A673 (cell line): ENCODE data around the gene LCA5L. TPM values are rescaled to one million over a fixed set of nuclear protein-coding genes. Genes with fewer than 3 reads are reported as not detected.

Experiments used
- BruUV-seq: library from RNA; stranded (reverse); fragments of 400-500 nt; replicated peaks from 2 replicates; lab custom pipeline; 2021; lab: Mats Ljungman, UMichigan
- CTCF ChIA-PET: fragments of 300-600 bp; sonication (Branson Sonifier 250); formaldehyde crosslinking; loops from one replicate; lab custom pipeline; 2022; ENCODE audit warnings: antibody characterized with exemption; lab: Charles Lee
- POLR2A ChIA-PET: fragments of 300-600 bp; sonication (Branson Sonifier 250); formaldehyde crosslinking; loops from one replicate; lab custom pipeline; 2022; ENCODE audit warnings: antibody characterized with exemption; ENCODE audit not compliant: low non-redundant PET; lab: Charles Lee
- DNase-seq: peaks from one replicate; pipeline ENCODE4 v3.0.0-alpha.2; 2015; ENCODE audit warnings: low spot score
- H3K27ac ChIP-seq: fragments of 200-600 bp; sonication (generic); 2 replicates; pipeline ENCODE4 v1.5.1; 2016; ENCODE audit warnings: mixed run types, low read depth, mild to moderate bottlenecking, mixed read lengths, antibody characterized with exemption, low read length; ENCODE audit not compliant: poor library complexity, severe bottlenecking
- H3K27me3 ChIP-seq: fragments of 200-600 bp; sonication (generic); replicated peaks from 2 replicates; pipeline ENCODE4 v1.6.1; 2017; ENCODE audit warnings: mixed run types, low read depth, mild to moderate bottlenecking, mixed read lengths, antibody characterized with exemption, low read length; ENCODE audit not compliant: insufficient read depth, poor library complexity
- H3K36me3 ChIP-seq: fragments of 200-600 bp; sonication (generic); 2 replicates; pipeline ENCODE4 v1.6.1; 2016; ENCODE audit warnings: mixed run types, mild to moderate bottlenecking, mixed read lengths, antibody characterized with exemption, low read length; ENCODE audit not compliant: insufficient read depth, poor library complexity, severe bottlenecking
- H3K4me1 ChIP-seq: fragments of 200-600 bp; sonication (generic); 2 replicates; pipeline ENCODE4 v1.6.1; 2017; ENCODE audit warnings: mixed run types, mild to moderate bottlenecking, mixed read lengths, antibody characterized with exemption, low read length; ENCODE audit not compliant: insufficient read depth, poor library complexity, severe bottlenecking
- H3K4me3 ChIP-seq: fragments of 200-600 bp; sonication (generic); 2 replicates; pipeline ENCODE4 v1.5.1; 2016; ENCODE audit warnings: low read depth, mixed run types, mild to moderate bottlenecking, mixed read lengths, low read length; ENCODE audit not compliant: poor library complexity, severe bottlenecking
- H3K9me3 ChIP-seq: fragments of 200-600 bp; sonication (generic); 2 replicates; pipeline ENCODE4 v1.6.1; 2016; ENCODE audit warnings: mixed run types, low read depth, mild to moderate bottlenecking, mixed read lengths, antibody characterized with exemption, low read length; ENCODE audit not compliant: poor library complexity, severe bottlenecking
- EZH2 ChIP-seq: fragments of 200-600 bp; sonication (generic); IDR thresholded peaks from 2 replicates; pipeline ENCODE4 v1.6.1; 2017; ENCODE audit warnings: borderline replicate concordance, low read depth, mild to moderate bottlenecking, mixed read lengths, antibody characterized with exemption, low read length; ENCODE audit not compliant: poor library complexity, severe bottlenecking
- intact Hi-C: fragments of 100-400 bp; cut with micrococcal nuclease; formaldehyde crosslinking; loops from one replicate; pipeline ENCODE4 v1.10.0; 2022; ENCODE audit not compliant: unreplicated experiment
- microRNA-seq: library from miRNA; unstranded; fragments of <30 nt; microRNA quantifications from one replicate; pipeline ENCODE4 v1.2.0, GENCODE V29; 2021
- total RNA-seq: library from RNA; stranded (reverse); gene quantifications from 2 replicates; pipeline ENCODE4 v1.2.3, GENCODE V29; 2021
- TF ChIP-seq, protein P1 (sequence below): fragments of 300-800, 200-600 bp; sonication (generic); conservative IDR thresholded peaks from 2 replicates; pipeline ENCODE4 v1.5.1; 2017; ENCODE audit warnings: low read depth, mild to moderate bottlenecking, antibody characterized with exemption, low read length, moderate library complexity, mixed read lengths

The LCA5L gene
- total RNA-seq, 1 experiment from 2014 or later: 0.69 TPM

DNA sequence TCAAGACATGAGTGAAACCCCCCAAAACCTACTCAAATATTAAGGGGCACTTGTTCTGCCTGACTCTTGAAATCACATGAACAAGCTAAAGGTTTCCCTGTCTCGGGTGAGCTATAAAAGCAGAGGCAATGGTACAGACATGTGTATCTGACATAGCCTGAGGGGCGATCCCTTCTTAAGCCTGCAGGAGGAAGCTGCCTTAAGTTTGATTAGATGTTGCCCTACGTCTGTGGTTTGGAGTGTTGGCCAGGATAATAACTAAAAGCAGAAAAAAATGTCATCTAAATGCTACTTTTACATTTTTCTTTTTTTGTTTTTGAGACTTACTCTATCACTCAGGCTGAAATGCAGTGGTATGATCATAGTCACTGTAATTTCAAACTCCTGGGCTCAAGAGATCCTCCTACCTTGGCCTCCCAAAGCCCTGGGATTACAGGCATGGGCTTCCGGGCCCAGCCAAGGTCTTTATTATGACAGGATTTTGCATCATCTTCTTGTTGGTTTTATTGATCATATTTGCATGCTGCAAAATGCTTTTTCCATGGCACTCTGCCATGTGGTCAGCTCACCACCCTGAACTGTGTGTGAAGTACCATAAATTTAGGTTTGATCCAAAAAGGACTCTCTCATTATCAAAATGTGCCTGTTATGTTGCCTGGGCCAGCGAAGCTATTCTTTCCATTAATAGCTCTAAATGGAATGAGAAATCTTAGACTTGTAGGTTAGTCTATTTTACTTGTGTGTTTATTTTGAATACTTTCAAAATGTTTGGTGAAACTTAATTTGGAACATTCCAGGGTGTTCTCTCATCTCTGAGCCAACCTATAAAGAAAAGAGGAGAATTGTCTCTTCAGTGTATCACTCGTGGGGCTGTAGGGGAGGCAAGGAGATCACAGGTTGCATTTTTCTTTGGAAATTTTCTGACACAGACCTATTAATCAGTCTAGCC is 81.7 kb downstream of the LCA5L start:
- Histone ChIP-seq H3K27ac (no peak overlapping the region), H3K9me3 (no peaks in the 10 kb centered on the region), H3K36me3 (no peaks in the 10 kb centered on the region), H3K27me3 (no peaks in the 10 kb centered on the region), H3K4me1 (no peaks in the 10 kb centered on the region), H3K4me3 (no peak overlapping the region)
- intact Hi-C loops: no loop called here
- CTCF ChIA-PET: interaction anchor here (0.5 kb wide), 1 partner anchor 10 kb away, joined by 3 read pairs; no protein-coding TSS in a partner anchor
- POLR2A ChIA-PET: no interaction called here
- no peak for DNase-seq
- TF ChIP-seq, protein P1, sequence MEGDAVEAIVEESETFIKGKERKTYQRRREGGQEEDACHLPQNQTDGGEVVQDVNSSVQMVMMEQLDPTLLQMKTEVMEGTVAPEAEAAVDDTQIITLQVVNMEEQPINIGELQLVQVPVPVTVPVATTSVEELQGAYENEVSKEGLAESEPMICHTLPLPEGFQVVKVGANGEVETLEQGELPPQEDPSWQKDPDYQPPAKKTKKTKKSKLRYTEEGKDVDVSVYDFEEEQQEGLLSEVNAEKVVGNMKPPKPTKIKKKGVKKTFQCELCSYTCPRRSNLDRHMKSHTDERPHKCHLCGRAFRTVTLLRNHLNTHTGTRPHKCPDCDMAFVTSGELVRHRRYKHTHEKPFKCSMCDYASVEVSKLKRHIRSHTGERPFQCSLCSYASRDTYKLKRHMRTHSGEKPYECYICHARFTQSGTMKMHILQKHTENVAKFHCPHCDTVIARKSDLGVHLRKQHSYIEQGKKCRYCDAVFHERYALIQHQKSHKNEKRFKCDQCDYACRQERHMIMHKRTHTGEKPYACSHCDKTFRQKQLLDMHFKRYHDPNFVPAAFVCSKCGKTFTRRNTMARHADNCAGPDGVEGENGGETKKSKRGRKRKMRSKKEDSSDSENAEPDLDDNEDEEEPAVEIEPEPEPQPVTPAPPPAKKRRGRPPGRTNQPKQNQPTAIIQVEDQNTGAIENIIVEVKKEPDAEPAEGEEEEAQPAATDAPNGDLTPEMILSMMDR: no peak
- TF ChIP-seq EZH2: no peak
- BruUV-seq: no TSS peak

DNA sequence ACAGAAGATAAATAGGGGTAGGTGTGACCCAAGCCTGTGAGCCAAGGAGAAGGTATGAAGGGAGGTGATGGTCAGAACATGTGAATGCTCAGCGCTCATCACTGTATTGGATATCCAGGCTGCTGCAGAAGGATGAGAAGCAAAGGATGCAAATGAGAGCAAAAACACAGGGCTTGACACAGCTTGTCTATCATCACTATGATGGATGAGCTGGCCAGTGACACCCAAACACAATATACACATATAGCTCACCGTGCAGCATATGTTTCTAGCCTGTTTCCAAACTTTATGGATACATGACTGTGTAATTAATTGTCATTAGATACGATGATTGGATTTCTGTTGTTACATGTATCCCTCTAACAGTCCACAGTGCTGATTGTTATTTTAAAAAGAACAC is 82.8 kb downstream of the LCA5L start:
- ChIA-PET POLR2A (no interaction called here), CTCF (no interaction called here)
- Histone ChIP-seq H3K27me3 (no peaks in the 10 kb centered on the region), H3K4me1 (no peaks in the 10 kb centered on the region), H3K27ac (no peak overlapping the region), H3K4me3 (no peak overlapping the region), H3K9me3 (no peaks in the 10 kb centered on the region), H3K36me3 (no peaks in the 10 kb centered on the region)
- DNase-seq: no peak
- BruUV-seq: no TSS peak
- TF ChIP-seq EZH2: no peak
- TF ChIP-seq, protein P1: no peak
- intact Hi-C loops: no loop called here

DNA sequence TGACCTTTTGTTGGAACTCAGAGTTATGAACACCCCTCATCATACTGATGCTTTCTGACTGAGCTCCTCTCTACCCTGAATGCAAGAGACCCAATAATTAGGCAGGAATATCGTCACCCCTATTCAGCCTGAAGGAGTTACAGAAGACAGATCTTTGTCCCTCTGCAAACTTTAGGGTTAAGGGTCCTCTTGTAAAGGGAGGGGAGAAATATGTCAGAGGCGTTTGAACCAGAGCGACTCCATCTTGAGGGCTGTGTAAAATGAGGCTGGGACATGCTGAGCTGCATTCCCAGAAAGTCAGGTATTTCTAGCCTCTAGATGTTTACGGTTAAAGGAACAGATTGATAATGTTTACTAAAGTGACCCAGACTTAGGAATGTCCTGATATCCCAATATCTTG is 86.2 kb downstream of the LCA5L start:
- Histone ChIP-seq H3K4me1 (no peaks in the 10 kb centered on the region), H3K27ac (no peak overlapping the region), H3K36me3 (no peaks in the 10 kb centered on the region), H3K9me3 (no peaks in the 10 kb centered on the region), H3K4me3 (no peak overlapping the region), H3K27me3 (no peaks in the 10 kb centered on the region)
- ChIA-PET POLR2A (no interaction called here), CTCF (no interaction called here)
- intact Hi-C loops: no loop called here
- TF ChIP-seq, protein P1: no peak
- no peak for TF ChIP-seq EZH2
- no peak for DNase-seq
- no TSS peak for BruUV-seq

Small RNA genes within 50 kb of the gene (microRNA-seq; reads per million reads assigned to microRNA genes)
- 0.81 reads per million for gene MIR6508

Other genes starting within 250 kb of the LCA5L start
- gene BRWD1, start 132.1 kb downstream of the LCA5L start, total RNA-seq: 27.6 and 36.2 TPM in 2 replicates
- gene HMGN1, start 96.7 kb downstream of the LCA5L start, total RNA-seq: 447 and 457 TPM in 2 replicates
- 2.9 and 4.9 TPM in 2 replicates for gene SH3BGR, start 6.2 kb upstream of the LCA5L start, total RNA-seq
- gene B3GALT5, start 167.2 kb upstream of the LCA5L start, total RNA-seq: 0.32 and 0.33 TPM in 2 replicates